ENCODE data around the gene TNNI2.
"Not testable (repeated sequence)": the region's sequence is repeated elsewhere in the genome, so short reads cannot be mapped to it uniquely, and the experiment has no call there.

The TNNI2 gene

GRCh38 chr11:1875851-1876301 is 37.1 kb downstream of the TNNI2 start:
- FAIRE-seq, result not testable (repeated sequence)

- FAIRE-seq, result no peak
These were observed 37.7 kb downstream of the TNNI2 start for GRCh38 chr11:1876361-1877063.

GRCh38 chr11:1877211-1878136 is 38.7 kb downstream of the TNNI2 start:
- no peak for FAIRE-seq

- FAIRE-seq, result no peak
These were observed 39.6 kb downstream of the TNNI2 start for GRCh38 chr11:1878137-1879031.

GRCh38 chr11:1879342-1879940 is 40.7 kb downstream of the TNNI2 start:
- no peak for FAIRE-seq

- no peak for FAIRE-seq
These were observed 41.4 kb downstream of the TNNI2 start for GRCh38 chr11:1879941-1880720.

GRCh38 chr11:1880746-1881441 is 42.1 kb downstream of the TNNI2 start:
- no peak for FAIRE-seq

GRCh38 chr11:1881442-1882264 is 42.9 kb downstream of the TNNI2 start:
- FAIRE-seq, result no peak

GRCh38 chr11:1882265-1883238 is 43.8 kb downstream of the TNNI2 start:
- no peak for FAIRE-seq

GRCh38 chr11:1883346-1884302 is 44.8 kb downstream of the TNNI2 start:
- no peak for FAIRE-seq

GRCh38 chr11:1884303-1884700 is 45.5 kb downstream of the TNNI2 start:
- no peak for FAIRE-seq

- FAIRE-seq, result not testable (repeated sequence)
These were observed 47.8 kb downstream of the TNNI2 start for GRCh38 chr11:1886551-1886950.

- no peak for FAIRE-seq
These were observed 48.9 kb downstream of the TNNI2 start for GRCh38 chr11:1887451-1888346.

GRCh38 chr11:1888347-1888753 is 49.6 kb downstream of the TNNI2 start:
- FAIRE-seq, result no peak

GRCh38 chr11:1888811-1889210 is 50.0 kb downstream of the TNNI2 start:
- FAIRE-seq, result no peak

GRCh38 chr11:1889224-1889930 is 50.6 kb downstream of the TNNI2 start:
- FAIRE-seq, result no peak

Data from TTC549 (cell line).